Activated naive CD8-positive, alpha-beta T cell (primary cell): Measurements from ENCODE around the gene PTPRN2.

Source experiments
- H3K27ac Mint-ChIP-seq: one replicate; pipeline ENCODE4 v1.8.0; 2021; ENCODE audit warnings: mixed read lengths
- H3K27me3 Mint-ChIP-seq: one replicate; pipeline ENCODE4 v1.8.0; 2021; ENCODE audit warnings: mixed read lengths
- H3K36me3 Mint-ChIP-seq: one replicate; pipeline ENCODE4 v1.8.0; 2021; ENCODE audit warnings: mixed read lengths
- H3K4me1 Mint-ChIP-seq: one replicate; pipeline ENCODE4 v1.8.0; 2021; ENCODE audit warnings: low read depth, mixed read lengths
- H3K4me3 Mint-ChIP-seq: one replicate; pipeline ENCODE4 v1.8.0; 2021; ENCODE audit warnings: mild to moderate bottlenecking, mixed read lengths
- H3K9me3 Mint-ChIP-seq: one replicate; pipeline ENCODE4 v1.8.0; 2021; ENCODE audit warnings: low read depth, mixed read lengths

The PTPRN2 gene

GRCh38 chr7:157840914-157841772 lies 746.5 kb downstream of the PTPRN2 start:
- Mint-ChIP-seq H3K27me3 (no peaks in the 10 kb centered on the region), H3K4me3 (no peak overlapping the region), H3K36me3 (no peaks in the 10 kb centered on the region), H3K4me1 (no peaks in the 10 kb centered on the region), H3K9me3 (no peaks in the 10 kb centered on the region), H3K27ac (no peak overlapping the region)

- H3K27ac Mint-ChIP-seq: no peak overlapping the region
- no peak overlapping the region for H3K4me3 Mint-ChIP-seq
- H3K36me3 Mint-ChIP-seq: no peaks in the 10 kb centered on the region
- no peaks in the 10 kb centered on the region for H3K9me3 Mint-ChIP-seq
- no peaks in the 10 kb centered on the region for H3K27me3 Mint-ChIP-seq
- no peaks in the 10 kb centered on the region for H3K4me1 Mint-ChIP-seq
These were observed 747.3 kb downstream of the PTPRN2 start for GRCh38 chr7:157840174-157840913.

GRCh38 chr7:157839672-157840167 lies 747.9 kb downstream of the PTPRN2 start:
- Mint-ChIP-seq H3K9me3 (no peaks in the 10 kb centered on the region), H3K4me1 (no peaks in the 10 kb centered on the region), H3K36me3 (no peaks in the 10 kb centered on the region), H3K27ac (no peak overlapping the region), H3K4me3 (no peak overlapping the region), H3K27me3 (no peaks in the 10 kb centered on the region)

GRCh38 chr7:157839226-157839625 lies 748.4 kb downstream of the PTPRN2 start:
- Mint-ChIP-seq H3K36me3 (no peaks in the 10 kb centered on the region), H3K9me3 (no peaks in the 10 kb centered on the region), H3K4me3 (no peak overlapping the region), H3K27ac (no peak overlapping the region), H3K4me1 (no peaks in the 10 kb centered on the region), H3K27me3 (no peaks in the 10 kb centered on the region)

GRCh38 chr7:157837561-157837960 lies 750.1 kb downstream of the PTPRN2 start:
- no peaks in the 10 kb centered on the region for H3K4me1 Mint-ChIP-seq
- no peaks in the 10 kb centered on the region for H3K9me3 Mint-ChIP-seq
- H3K36me3 Mint-ChIP-seq: no peaks in the 10 kb centered on the region
- no peak overlapping the region for H3K4me3 Mint-ChIP-seq
- no peak overlapping the region for H3K27ac Mint-ChIP-seq
- H3K27me3 Mint-ChIP-seq: no peaks in the 10 kb centered on the region

- H3K27me3 Mint-ChIP-seq: no peaks in the 10 kb centered on the region
- no peak overlapping the region for H3K27ac Mint-ChIP-seq
- H3K4me1 Mint-ChIP-seq: no peaks in the 10 kb centered on the region
- no peak overlapping the region for H3K4me3 Mint-ChIP-seq
- H3K9me3 Mint-ChIP-seq: no peaks in the 10 kb centered on the region
- H3K36me3 Mint-ChIP-seq: no peaks in the 10 kb centered on the region
These were observed 750.6 kb downstream of the PTPRN2 start for GRCh38 chr7:157837047-157837446.

GRCh38 chr7:157834501-157835163 lies 753.0 kb downstream of the PTPRN2 start:
- H3K4me1 Mint-ChIP-seq: no peaks in the 10 kb centered on the region
- H3K36me3 Mint-ChIP-seq: no peaks in the 10 kb centered on the region
- no peak overlapping the region for H3K27ac Mint-ChIP-seq
- no peaks in the 10 kb centered on the region for H3K9me3 Mint-ChIP-seq
- no peaks in the 10 kb centered on the region for H3K27me3 Mint-ChIP-seq
- no peak overlapping the region for H3K4me3 Mint-ChIP-seq

GRCh38 chr7:157832866-157833607 lies 754.6 kb downstream of the PTPRN2 start:
- no peaks in the 10 kb centered on the region for H3K9me3 Mint-ChIP-seq
- no peak overlapping the region for H3K27ac Mint-ChIP-seq
- no peak overlapping the region for H3K4me3 Mint-ChIP-seq
- H3K27me3 Mint-ChIP-seq: no peaks in the 10 kb centered on the region
- H3K36me3 Mint-ChIP-seq: no peaks in the 10 kb centered on the region
- peaks cover 5% of the 10 kb centered on the region for H3K4me1 Mint-ChIP-seq

- Mint-ChIP-seq H3K27ac (no peak overlapping the region), H3K27me3 (no peaks in the 10 kb centered on the region), H3K4me1 (peaks cover 8% of the 10 kb centered on the region), H3K4me3 (no peak overlapping the region), H3K36me3 (no peaks in the 10 kb centered on the region), H3K9me3 (no peaks in the 10 kb centered on the region)
These were observed 755.2 kb downstream of the PTPRN2 start for GRCh38 chr7:157832421-157832820.

- no peaks in the 10 kb centered on the region for H3K36me3 Mint-ChIP-seq
- H3K9me3 Mint-ChIP-seq: no peaks in the 10 kb centered on the region
- H3K4me1 Mint-ChIP-seq: peaks cover 12% of the 10 kb centered on the region
- no peaks in the 10 kb centered on the region for H3K27me3 Mint-ChIP-seq
- no peak overlapping the region for H3K4me3 Mint-ChIP-seq
- no peak overlapping the region for H3K27ac Mint-ChIP-seq
These were observed 755.6 kb downstream of the PTPRN2 start for GRCh38 chr7:157832006-157832405.

- Mint-ChIP-seq H3K27me3 (no peaks in the 10 kb centered on the region), H3K4me1 (peaks cover 17% of the 10 kb centered on the region), H3K9me3 (no peaks in the 10 kb centered on the region), H3K4me3 (no peak overlapping the region), H3K27ac (no peak overlapping the region), H3K36me3 (no peaks in the 10 kb centered on the region)
These were observed 756.3 kb downstream of the PTPRN2 start for GRCh38 chr7:157831143-157831905.

GRCh38 chr7:157830331-157830730 lies 757.3 kb downstream of the PTPRN2 start:
- H3K4me1 Mint-ChIP-seq: peaks cover 24% of the 10 kb centered on the region
- H3K27me3 Mint-ChIP-seq: no peaks in the 10 kb centered on the region
- no peaks in the 10 kb centered on the region for H3K36me3 Mint-ChIP-seq
- H3K4me3 Mint-ChIP-seq: no peak overlapping the region
- H3K27ac Mint-ChIP-seq: no peak overlapping the region
- no peaks in the 10 kb centered on the region for H3K9me3 Mint-ChIP-seq

GRCh38 chr7:157829491-157829890 lies 758.1 kb downstream of the PTPRN2 start:
- Mint-ChIP-seq H3K4me3 (no peak overlapping the region), H3K4me1 (peaks cover 26% of the 10 kb centered on the region), H3K9me3 (no peaks in the 10 kb centered on the region), H3K36me3 (no peaks in the 10 kb centered on the region), H3K27me3 (no peaks in the 10 kb centered on the region), H3K27ac (no peak overlapping the region)

- H3K9me3 Mint-ChIP-seq: no peaks in the 10 kb centered on the region
- H3K27me3 Mint-ChIP-seq: no peaks in the 10 kb centered on the region
- H3K27ac Mint-ChIP-seq: no peak overlapping the region
- H3K4me3 Mint-ChIP-seq: no peak overlapping the region
- peaks cover 26% of the 10 kb centered on the region for H3K4me1 Mint-ChIP-seq
- H3K36me3 Mint-ChIP-seq: no peaks in the 10 kb centered on the region
These were observed 758.7 kb downstream of the PTPRN2 start for GRCh38 chr7:157828881-157829280.
